GM12878 (cell line): ENCODE data around the gene FAS. TPM values are rescaled to one million over a fixed set of nuclear protein-coding genes. Genes with fewer than 3 reads are reported as not detected.

Source experiments
- ATAC-seq: fragments of 200-7000 bp; cut with Tn5 transposase; 3 replicates; pipeline ENCODE4 v1.9.1; 2020; ENCODE audit warnings: mild to moderate bottlenecking, moderate library complexity
- BruUV-seq: library from RNA; stranded (reverse); fragments of 400-500 nt; replicated peaks from 2 replicates; lab custom pipeline; 2021; lab: Mats Ljungman, UMichigan
- CTCF ChIA-PET: fragments of 300-600 bp; sonication (Branson Sonifier 250); formaldehyde crosslinking; extraction: SDS; loops from one replicate; lab custom pipeline; 2021; ENCODE audit warnings: inconsistent platforms; lab: Yijun Ruan, JAX
- POLR2A ChIA-PET: fragments of 350-600 bp; formaldehyde crosslinking; extraction: SDS; loops from one replicate; lab custom pipeline; 2021; ENCODE audit warnings: inconsistent platforms; lab: Charles Lee
- RAD21 ChIA-PET: fragments of 300-600 bp; sonication (Branson Sonifier 250); formaldehyde crosslinking; loops from one replicate; lab custom pipeline; 2023; ENCODE audit warnings: antibody characterized with exemption; ENCODE audit not compliant: unreplicated experiment; lab: Charles Lee
- SMC1A ChIA-PET: fragments of 300-600 bp; sonication (Branson Sonifier 250); formaldehyde crosslinking; loops from one replicate; lab custom pipeline; 2023; ENCODE audit not compliant: unreplicated experiment, uncharacterized antibody; lab: Charles Lee
- DNase-seq: peaks from one replicate; pipeline ENCODE4 v3.0.0-alpha.2; 2011; ENCODE audit warnings: low read depth, low spot score
- FAIRE-seq: peaks from 3 replicates; lab custom pipeline; 2011; peaks lifted over from hg19 to GRCh38; lab: Jason Lieb, UNC
- H2AFZ ChIP-seq: 2 replicates; pipeline ENCODE4 v1.6.0; 2011; ENCODE audit warnings: low read depth, low read length, control low read depth; ENCODE audit not compliant: control insufficient read depth
- H3K27ac ChIP-seq: 2 replicates; pipeline ENCODE4 v1.5.1; 2011; ENCODE audit warnings: control low read depth; ENCODE audit not compliant: control insufficient read depth, insufficient read depth
- H3K27me3 ChIP-seq, 2 experiments: replicated peaks in 1 of 2; 2 replicates each; pipeline versions ENCODE4 v1.6.0 to v1.6.1; 2011; ENCODE audit warnings: low read length in 1 of 2; ENCODE audit not compliant: control insufficient read depth in 2 of 2, insufficient read depth in 2 of 2
- H3K36me3 ChIP-seq, 2 experiments: 2 replicates each; pipeline ENCODE4 v1.5.1; 2011; ENCODE audit warnings: low read length in 1 of 2; ENCODE audit not compliant: control insufficient read depth in 2 of 2, insufficient read depth in 2 of 2
- H3K4me1 ChIP-seq: 2 replicates; pipeline ENCODE4 v1.6.1; 2011; ENCODE audit warnings: mild to moderate bottlenecking, low read length, moderate library complexity, mixed read lengths; ENCODE audit not compliant: control insufficient read depth, insufficient read depth
- H3K4me2 ChIP-seq: 2 replicates; pipeline ENCODE4 v1.6.0; 2011; ENCODE audit warnings: control low read depth; ENCODE audit not compliant: control insufficient read depth, insufficient read depth
- H3K4me3 ChIP-seq: fragments of 200-600 bp; sonication (generic); 2 replicates; pipeline ENCODE4 v1.5.1; 2016
- H3K79me2 ChIP-seq: 2 replicates; pipeline ENCODE4 v1.6.0; 2011; ENCODE audit warnings: low read length; ENCODE audit not compliant: control insufficient read depth, insufficient read depth
- H3K9ac ChIP-seq: 2 replicates; pipeline ENCODE4 v1.8.0; 2011; ENCODE audit warnings: low read length, control low read depth, mixed read lengths; ENCODE audit not compliant: control insufficient read depth, insufficient read depth
- H3K9me3 ChIP-seq: replicated peaks from 3 replicates; pipeline ENCODE4 v1.5.1; 2011; ENCODE audit warnings: mild to moderate bottlenecking, low read length; ENCODE audit not compliant: control insufficient read depth, insufficient read depth
- H4K20me1 ChIP-seq: 2 replicates; pipeline ENCODE4 v1.6.0; 2011; ENCODE audit not compliant: control insufficient read depth, insufficient read depth
- SPI1 ChIP-seq: IDR thresholded peaks from 2 replicates; pipeline ENCODE4 v1.6.1; 2011; ENCODE audit warnings: low read depth, mild to moderate bottlenecking, low read length, moderate library complexity, borderline replicate concordance; ENCODE audit not compliant: insufficient read depth
- TCF12 ChIP-seq: IDR thresholded peaks from 2 replicates; pipeline ENCODE4 v1.6.1; 2011; ENCODE audit warnings: low read depth, mild to moderate bottlenecking, low read length
- ZNF384 ChIP-seq: IDR thresholded peaks from 2 replicates; pipeline ENCODE4 v1.6.1; 2012; ENCODE audit warnings: low read depth, mild to moderate bottlenecking, low read length, improper control_type of control experiment, borderline replicate concordance
- WGBS: methylation state at CpG from one replicate; pipeline ENCODE4 v1.1.6; 2016; ENCODE audit warnings: low lambda C conversion rate; ENCODE audit not compliant: insufficient replicate concordance, insufficient coverage; ENCODE audit errors: missing lambda C conversion rate; 5-methylcytosine and 5-hydroxymethylcytosine counted together
- in situ Hi-C: fragments of 300-500 bp; cut with MboI; formaldehyde crosslinking; loops from 9 replicates; pipeline ENCODE4 v1.14.3; 2018; ENCODE audit warnings: mixed read lengths
- intact Hi-C: fragments of 100-400 bp; cut with micrococcal nuclease; formaldehyde crosslinking; loops from one replicate; pipeline ENCODE4 v1.14.2; 2022; ENCODE audit not compliant: unreplicated experiment
- polyA plus RNA-seq, 11 experiments: library from polyadenylated mRNA; depleted of rRNA in 4 of 11; unstranded in 6 of 11; stranded (reverse) in 5 of 11; fragments of >200 nt; fragmentation: Nextera tagmentation in 4 of 11; fragmentation: Illumina TruSeq in 1 of 11; extraction: Ambion mirVana in 4 of 11; extraction: Trizol in 1 of 11; gene quantifications; 1 replicate in 1 of 11; 2 replicates in 10 of 11; pipeline versions ENCODE4 v1.2.1 to v1.2.3, GENCODE V29; 2011 to 2016; ENCODE audit warnings: inconsistent platforms in 2 of 11, missing spikeins in 2 of 11, low read depth in 1 of 11
- total RNA-seq, 4 experiments: library from RNA; depleted of rRNA in 3 of 4; stranded (reverse); fragments of >200 nt in 3 of 4; fragmentation: Illumina TruSeq in 1 of 4; extraction: Trizol in 1 of 4; gene quantifications; 2 replicates each; pipeline versions ENCODE4 v1.2.1 to v1.2.3, GENCODE V29; 2013 to 2021
- TF ChIP-seq, protein P1 (sequence below): IDR thresholded peaks from 2 replicates; pipeline ENCODE4 v1.6.1; 2012; ENCODE audit warnings: improper control_type of control experiment, low read depth, low read length; ENCODE audit not compliant: insufficient replicate concordance
- TF ChIP-seq, protein P2 (sequence below): fragments of 450-650 bp; IDR thresholded peaks from 2 replicates; pipeline ENCODE4 v1.6.1; 2017; ENCODE audit warnings: mild to moderate bottlenecking, moderate library complexity

The FAS gene
- total and polyA plus RNA-seq, 10 of the 15 experiments (the other 5 are each of a cell fraction or from before 2014, with no cell fraction given): 50.1 to 147 (median 69.9) TPM

DNA sequence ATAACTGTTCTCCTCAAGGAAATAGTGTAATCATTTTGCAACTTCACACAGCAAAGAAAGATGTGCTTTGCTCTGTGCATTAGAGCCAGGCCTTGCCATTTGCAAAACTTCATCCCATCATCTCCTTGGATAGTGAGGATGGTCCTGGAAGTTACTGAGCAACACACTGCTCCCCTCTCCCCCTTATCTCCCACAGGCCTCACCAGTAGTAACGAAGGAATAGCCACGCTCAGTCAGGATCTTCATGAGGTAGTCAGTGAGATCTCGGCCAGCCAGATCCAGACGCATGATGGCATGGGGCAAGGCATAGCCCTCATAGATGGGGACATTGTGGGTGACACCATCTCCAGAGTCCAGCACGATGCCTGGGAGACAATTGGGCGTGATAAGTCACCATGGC, 49.6 kb upstream of the FAS start (continued):
- TF ChIP-seq, protein P1, sequence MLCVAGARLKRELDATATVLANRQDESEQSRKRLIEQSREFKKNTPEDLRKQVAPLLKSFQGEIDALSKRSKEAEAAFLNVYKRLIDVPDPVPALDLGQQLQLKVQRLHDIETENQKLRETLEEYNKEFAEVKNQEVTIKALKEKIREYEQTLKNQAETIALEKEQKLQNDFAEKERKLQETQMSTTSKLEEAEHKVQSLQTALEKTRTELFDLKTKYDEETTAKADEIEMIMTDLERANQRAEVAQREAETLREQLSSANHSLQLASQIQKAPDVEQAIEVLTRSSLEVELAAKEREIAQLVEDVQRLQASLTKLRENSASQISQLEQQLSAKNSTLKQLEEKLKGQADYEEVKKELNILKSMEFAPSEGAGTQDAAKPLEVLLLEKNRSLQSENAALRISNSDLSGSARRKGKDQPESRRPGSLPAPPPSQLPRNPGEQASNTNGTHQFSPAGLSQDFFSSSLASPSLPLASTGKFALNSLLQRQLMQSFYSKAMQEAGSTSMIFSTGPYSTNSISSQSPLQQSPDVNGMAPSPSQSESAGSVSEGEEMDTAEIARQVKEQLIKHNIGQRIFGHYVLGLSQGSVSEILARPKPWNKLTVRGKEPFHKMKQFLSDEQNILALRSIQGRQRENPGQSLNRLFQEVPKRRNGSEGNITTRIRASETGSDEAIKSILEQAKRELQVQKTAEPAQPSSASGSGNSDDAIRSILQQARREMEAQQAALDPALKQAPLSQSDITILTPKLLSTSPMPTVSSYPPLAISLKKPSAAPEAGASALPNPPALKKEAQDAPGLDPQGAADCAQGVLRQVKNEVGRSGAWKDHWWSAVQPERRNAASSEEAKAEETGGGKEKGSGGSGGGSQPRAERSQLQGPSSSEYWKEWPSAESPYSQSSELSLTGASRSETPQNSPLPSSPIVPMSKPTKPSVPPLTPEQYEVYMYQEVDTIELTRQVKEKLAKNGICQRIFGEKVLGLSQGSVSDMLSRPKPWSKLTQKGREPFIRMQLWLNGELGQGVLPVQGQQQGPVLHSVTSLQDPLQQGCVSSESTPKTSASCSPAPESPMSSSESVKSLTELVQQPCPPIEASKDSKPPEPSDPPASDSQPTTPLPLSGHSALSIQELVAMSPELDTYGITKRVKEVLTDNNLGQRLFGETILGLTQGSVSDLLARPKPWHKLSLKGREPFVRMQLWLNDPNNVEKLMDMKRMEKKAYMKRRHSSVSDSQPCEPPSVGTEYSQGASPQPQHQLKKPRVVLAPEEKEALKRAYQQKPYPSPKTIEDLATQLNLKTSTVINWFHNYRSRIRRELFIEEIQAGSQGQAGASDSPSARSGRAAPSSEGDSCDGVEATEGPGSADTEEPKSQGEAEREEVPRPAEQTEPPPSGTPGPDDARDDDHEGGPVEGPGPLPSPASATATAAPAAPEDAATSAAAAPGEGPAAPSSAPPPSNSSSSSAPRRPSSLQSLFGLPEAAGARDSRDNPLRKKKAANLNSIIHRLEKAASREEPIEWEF: no peak

DNA sequence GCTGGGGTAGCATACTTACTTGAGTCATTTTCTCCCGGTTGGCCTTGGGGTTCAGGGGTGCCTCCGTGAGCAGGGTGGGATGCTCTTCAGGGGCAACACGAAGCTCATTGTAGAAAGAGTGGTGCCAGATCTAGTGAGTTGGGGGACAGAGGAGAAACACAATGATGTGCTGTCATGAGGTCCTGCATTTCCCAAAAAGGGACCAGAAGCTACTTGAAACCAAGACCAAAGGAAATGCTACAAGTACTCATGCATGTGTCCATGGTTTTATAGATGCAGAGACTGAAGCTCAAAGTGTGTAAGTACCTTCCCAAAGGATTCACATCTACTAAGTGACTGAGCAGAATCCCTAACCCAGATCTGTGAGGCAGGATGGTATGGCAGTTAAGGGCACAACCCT, 46.8 kb upstream of the FAS start:
- Histone ChIP-seq H3K36me3 (no peaks in the 10 kb centered on the region; a peak in 3 of 4 replicates), H3K9ac (no peak overlapping the region), H3K4me1 (peaks cover 4% of the 10 kb centered on the region), H3K9me3 (no peaks in the 10 kb centered on the region), H4K20me1 (no peaks in the 10 kb centered on the region), H3K79me2 (no peaks in the 10 kb centered on the region), H3K27me3 (no peaks in the 10 kb centered on the region), H3K4me3 (no peak overlapping the region), H2AFZ (no peak overlapping the region), H3K4me2 (no peak overlapping the region), H3K27ac (no peak overlapping the region)
- in situ Hi-C loops (no loop called here), intact Hi-C loops (no loop called here)
- ChIA-PET RAD21 (interaction anchor here (1.2 to 3.6 kb wide), 4 partner anchors 11 to 109 kb away, joined by 3 to 21 read pairs (median 11); no protein-coding TSS in a partner anchor), CTCF (interaction anchor here (1.1 to 5.3 kb wide), 9 partner anchors 7 to 274 kb away, joined by 3 to 42 read pairs (median 8); no protein-coding TSS in a partner anchor), POLR2A (no interaction called here), SMC1A (interaction anchor here (0.7 to 5.2 kb wide), 14 partner anchors 9 to 426 kb away, joined by 3 to 28 read pairs (median 4); partner anchors contain the start of gene FAS)
- no TSS peak for BruUV-seq
- WGBS: 97% methylated on average over 3 of the region's 3 CpGs
- no peak for DNase-seq
- FAIRE-seq: no peak
- TF ChIP-seq TCF12 (no peak), ZNF384 (no peak), SPI1 (no peak)
- TF ChIP-seq, protein P2, sequence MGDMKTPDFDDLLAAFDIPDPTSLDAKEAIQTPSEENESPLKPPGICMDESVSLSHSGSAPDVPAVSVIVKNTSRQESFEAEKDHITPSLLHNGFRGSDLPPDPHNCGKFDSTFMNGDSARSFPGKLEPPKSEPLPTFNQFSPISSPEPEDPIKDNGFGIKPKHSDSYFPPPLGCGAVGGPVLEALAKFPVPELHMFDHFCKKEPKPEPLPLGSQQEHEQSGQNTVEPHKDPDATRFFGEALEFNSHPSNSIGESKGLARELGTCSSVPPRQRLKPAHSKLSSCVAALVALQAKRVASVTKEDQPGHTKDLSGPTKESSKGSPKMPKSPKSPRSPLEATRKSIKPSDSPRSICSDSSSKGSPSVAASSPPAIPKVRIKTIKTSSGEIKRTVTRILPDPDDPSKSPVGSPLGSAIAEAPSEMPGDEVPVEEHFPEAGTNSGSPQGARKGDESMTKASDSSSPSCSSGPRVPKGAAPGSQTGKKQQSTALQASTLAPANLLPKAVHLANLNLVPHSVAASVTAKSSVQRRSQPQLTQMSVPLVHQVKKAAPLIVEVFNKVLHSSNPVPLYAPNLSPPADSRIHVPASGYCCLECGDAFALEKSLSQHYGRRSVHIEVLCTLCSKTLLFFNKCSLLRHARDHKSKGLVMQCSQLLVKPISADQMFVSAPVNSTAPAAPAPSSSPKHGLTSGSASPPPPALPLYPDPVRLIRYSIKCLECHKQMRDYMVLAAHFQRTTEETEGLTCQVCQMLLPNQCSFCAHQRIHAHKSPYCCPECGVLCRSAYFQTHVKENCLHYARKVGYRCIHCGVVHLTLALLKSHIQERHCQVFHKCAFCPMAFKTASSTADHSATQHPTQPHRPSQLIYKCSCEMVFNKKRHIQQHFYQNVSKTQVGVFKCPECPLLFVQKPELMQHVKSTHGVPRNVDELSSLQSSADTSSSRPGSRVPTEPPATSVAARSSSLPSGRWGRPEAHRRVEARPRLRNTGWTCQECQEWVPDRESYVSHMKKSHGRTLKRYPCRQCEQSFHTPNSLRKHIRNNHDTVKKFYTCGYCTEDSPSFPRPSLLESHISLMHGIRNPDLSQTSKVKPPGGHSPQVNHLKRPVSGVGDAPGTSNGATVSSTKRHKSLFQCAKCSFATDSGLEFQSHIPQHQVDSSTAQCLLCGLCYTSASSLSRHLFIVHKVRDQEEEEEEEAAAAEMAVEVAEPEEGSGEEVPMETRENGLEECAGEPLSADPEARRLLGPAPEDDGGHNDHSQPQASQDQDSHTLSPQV: no peak
- ATAC-seq: no peak
